ENCODE measurements around the gene TRIM5. TPM values are rescaled to one million over a fixed set of nuclear protein-coding genes. Genes with fewer than 3 reads are reported as not detected.

Gene TRIM5
- total RNA-seq, 5 donors from 2014 or later (not counting 1 experiment from before 2014, with no cell fraction given), result 17.6 to 38.2 (median 31.6) TPM

DNA sequence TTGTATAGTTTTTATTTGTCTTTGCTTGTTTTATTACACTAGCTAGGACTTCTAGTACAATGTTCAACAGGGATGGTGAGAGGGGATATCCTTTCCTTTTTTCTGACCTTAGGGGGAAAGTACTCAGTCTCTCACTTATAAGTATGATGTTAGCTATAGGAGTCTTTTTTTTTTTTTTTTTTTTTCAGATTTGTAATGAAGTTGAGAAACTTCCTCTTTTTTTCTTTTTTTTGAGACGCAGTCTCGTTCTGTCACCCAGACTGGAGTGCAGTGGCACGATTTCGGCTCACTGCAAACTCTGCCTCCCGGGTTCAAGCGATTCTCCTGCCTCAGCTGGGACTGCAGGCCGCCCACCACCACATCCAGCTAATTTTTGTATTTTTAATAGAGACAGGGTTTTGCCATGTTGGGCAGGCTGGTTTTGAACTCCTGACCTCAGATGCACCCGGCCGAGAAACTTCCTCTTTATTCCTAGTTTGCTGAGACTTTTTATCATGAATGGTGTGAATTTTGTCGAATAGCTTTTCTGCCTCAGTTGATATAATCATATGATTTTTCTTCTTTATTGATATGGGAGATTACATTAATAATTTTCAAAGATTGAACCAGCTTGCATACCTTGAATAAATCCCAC, 15.7 kb upstream of the TRIM5 start:
- Histone ChIP-seq H3K27ac (ENCODE audit: low read length) (no peak overlapping the region), H3K36me3 (ENCODE audit: control insufficient read depth in 2 of 2, extremely low read depth in 1 of 2, insufficient read depth in 1 of 2, low read length in 1 of 2) (peaks cover 13 to 73% of the 10 kb centered on the region in 2 donors), H3K4me1 (ENCODE audit: control insufficient read depth in 1 of 2, extremely low read depth in 1 of 2, insufficient read depth in 2 of 2, low read length in 2 of 2) (no peaks in the 10 kb centered on the region), H3K4me3 (ENCODE audit: control insufficient read depth in 1 of 2, extremely low read depth in 1 of 2, low read length in 1 of 2) (no peak overlapping the region), H3K9me3 (no peaks in the 10 kb centered on the region), H3K27me3 (replicated peaks in 1 of 2; ENCODE audit: control insufficient read depth in 2 of 2, extremely low read depth in 1 of 2, insufficient read depth in 2 of 2, low read length in 1 of 2) (no peaks in the 10 kb centered on the region)
- ATAC-seq (replicated peaks in 1 of 4) (no peak), DNase-seq (no peak)
- H3K9me3 Mint-ChIP-seq, result no peaks in the 10 kb centered on the region
- H3K4me3 Mint-ChIP-seq, result peak overlapping the region in 1 of 3 donors; percentile 6
- CTCF ChIA-PET, result interaction anchor here (0.6 to 4.5 kb wide), 6 partner anchors 11 to 1892 kb away, joined by 3 to 21 read pairs (median 3); partner anchors contain the start of genes TRIM22 (in 1 of the 2) and TRIM5 (in 1 of the 2)
- peaks cover 79% of the 10 kb centered on the region for H3K36me3 Mint-ChIP-seq
- H3K4me1 Mint-ChIP-seq, result peaks cover 71 to 80% (median 77%) of the 10 kb centered on the region in 3 donors
- no peaks in the 10 kb centered on the region for H3K27me3 Mint-ChIP-seq
- no CpG with 5 or more reads among the region's 10 CpGs for WGBS (ENCODE audit: insufficient coverage)
- POLR2A ChIA-PET, result interaction anchor here (0.6 to 1.2 kb wide), 3 partner anchors 11 to 677 kb away, joined by 3 to 8 read pairs (median 3); partner anchors contain the start of gene TRIM22 (in 1 of the 2)
- H3K27ac Mint-ChIP-seq, result peak overlapping the region; percentile 37 to 39

DNA sequence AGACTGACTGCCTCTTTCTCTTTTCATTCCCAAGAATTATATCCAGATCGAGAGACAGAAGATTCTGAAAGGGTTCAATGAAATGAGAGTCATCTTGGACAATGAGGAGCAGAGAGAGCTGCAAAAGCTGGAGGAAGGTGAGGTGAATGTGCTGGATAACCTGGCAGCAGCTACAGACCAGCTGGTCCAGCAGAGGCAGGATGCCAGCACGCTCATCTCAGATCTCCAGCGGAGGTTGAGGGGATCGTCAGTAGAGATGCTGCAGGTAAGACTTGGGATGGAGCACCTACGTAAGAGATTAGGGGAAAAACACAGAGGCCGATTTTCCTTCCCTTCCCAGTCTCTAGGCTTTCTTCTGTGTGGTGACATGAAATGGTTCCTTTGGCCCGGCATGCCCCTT, 13.4 kb upstream of the TRIM5 start:
- H3K4me3 Mint-ChIP-seq, result no peak overlapping the region
- Histone ChIP-seq H3K9me3 (no peaks in the 10 kb centered on the region), H3K27me3 (replicated peaks in 1 of 2; ENCODE audit: control insufficient read depth in 2 of 2, extremely low read depth in 1 of 2, insufficient read depth in 2 of 2, low read length in 1 of 2) (no peaks in the 10 kb centered on the region), H3K4me1 (ENCODE audit: control insufficient read depth in 1 of 2, extremely low read depth in 1 of 2, insufficient read depth in 2 of 2, low read length in 2 of 2) (peaks cover 6% of the 10 kb centered on the region in 2 experiments), H3K27ac (ENCODE audit: low read length) (no peak overlapping the region), H3K4me3 (ENCODE audit: control insufficient read depth in 1 of 2, extremely low read depth in 1 of 2, low read length in 1 of 2) (no peak overlapping the region), H3K36me3 (ENCODE audit: control insufficient read depth in 2 of 2, extremely low read depth in 1 of 2, insufficient read depth in 1 of 2, low read length in 1 of 2) (peaks cover 16 to 65% of the 10 kb centered on the region in 2 donors)
- no peak for DNase-seq
- peaks cover 74 to 83% (median 83%) of the 10 kb centered on the region in 3 donors for H3K4me1 Mint-ChIP-seq
- H3K27ac Mint-ChIP-seq, result peak overlapping the region; percentile 71 to 77
- WGBS (ENCODE audit: insufficient coverage), result 96% methylated on average over 4 of the region's 7 CpGs
- H3K36me3 Mint-ChIP-seq, result peaks cover 75% of the 10 kb centered on the region
- no peaks in the 10 kb centered on the region for H3K9me3 Mint-ChIP-seq
- no peaks in the 10 kb centered on the region for H3K27me3 Mint-ChIP-seq
- ChIA-PET CTCF (interaction anchor here in 1 of 2 donors (4.5 kb wide), 1 partner anchor 8 kb away, joined by 21 read pairs; the partner anchor contains the start of gene TRIM22), POLR2A (no interaction called here)
- ATAC-seq (replicated peaks in 1 of 4), result no peak

DNA sequence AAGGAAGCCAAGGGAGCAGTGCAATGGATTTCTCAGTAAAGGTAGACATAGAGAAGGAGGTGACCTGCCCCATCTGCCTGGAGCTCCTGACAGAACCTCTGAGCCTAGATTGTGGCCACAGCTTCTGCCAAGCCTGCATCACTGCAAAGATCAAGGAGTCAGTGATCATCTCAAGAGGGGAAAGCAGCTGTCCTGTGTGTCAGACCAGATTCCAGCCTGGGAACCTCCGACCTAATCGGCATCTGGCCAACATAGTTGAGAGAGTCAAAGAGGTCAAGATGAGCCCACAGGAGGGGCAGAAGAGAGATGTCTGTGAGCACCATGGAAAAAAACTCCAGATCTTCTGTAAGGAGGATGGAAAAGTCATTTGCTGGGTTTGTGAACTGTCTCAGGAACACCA, 11.3 kb upstream of the TRIM5 start:
- H3K9me3 Mint-ChIP-seq, result no peaks in the 10 kb centered on the region
- H3K4me3 ChIP-seq (ENCODE audit: control insufficient read depth in 1 of 2, extremely low read depth in 1 of 2, low read length in 1 of 2), result no peak overlapping the region
- H3K36me3 ChIP-seq (ENCODE audit: control insufficient read depth in 2 of 2, extremely low read depth in 1 of 2, insufficient read depth in 1 of 2, low read length in 1 of 2), result peaks cover 16 to 57% of the 10 kb centered on the region in 2 donors
- peaks cover 15 to 16% of the 10 kb centered on the region in 2 experiments for H3K4me1 ChIP-seq (ENCODE audit: control insufficient read depth in 1 of 2, extremely low read depth in 1 of 2, insufficient read depth in 2 of 2, low read length in 2 of 2)
- POLR2A ChIA-PET, result no interaction called here
- 100% methylated on average over 2 of the region's 2 CpGs for WGBS (ENCODE audit: insufficient coverage)
- H3K27ac ChIP-seq (ENCODE audit: low read length), result no peak overlapping the region
- peaks cover 79 to 85% (median 82%) of the 10 kb centered on the region in 3 donors for H3K4me1 Mint-ChIP-seq
- ATAC-seq (replicated peaks in 1 of 4) (no peak), DNase-seq (no peak)
- CTCF ChIA-PET, result no interaction called here
- H3K9me3 ChIP-seq, result no peaks in the 10 kb centered on the region
- H3K27me3 Mint-ChIP-seq, result no peaks in the 10 kb centered on the region
- H3K27ac Mint-ChIP-seq, result peak overlapping the region; percentile 77 to 78
- H3K27me3 ChIP-seq (replicated peaks in 1 of 2; ENCODE audit: control insufficient read depth in 2 of 2, extremely low read depth in 1 of 2, insufficient read depth in 2 of 2, low read length in 1 of 2), result no peaks in the 10 kb centered on the region
- H3K4me3 Mint-ChIP-seq, result no peak overlapping the region
- peaks cover 68% of the 10 kb centered on the region for H3K36me3 Mint-ChIP-seq

DNA sequence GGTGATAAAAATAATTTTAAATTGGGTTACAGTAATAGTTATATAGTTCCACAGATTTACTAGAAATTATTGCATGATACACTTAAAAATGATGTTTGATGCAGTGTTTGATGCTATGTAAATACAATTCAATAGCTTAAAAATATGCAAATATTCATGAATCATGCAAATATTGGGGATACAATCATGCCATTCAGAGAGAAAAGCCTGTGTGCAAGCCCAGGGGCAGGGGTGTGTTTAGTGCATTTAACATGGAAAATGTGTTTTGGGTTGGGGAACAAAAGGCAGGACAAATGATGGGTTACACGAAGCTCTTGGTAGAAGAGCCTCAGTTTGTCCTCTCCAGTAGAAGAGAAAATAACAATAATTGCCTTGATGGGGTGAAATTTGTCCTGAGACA, 10.7 kb upstream of the TRIM5 start:
- ATAC-seq (replicated peaks in 1 of 4), result no peak
- Mint-ChIP-seq H3K9me3 (no peaks in the 10 kb centered on the region), H3K27me3 (no peaks in the 10 kb centered on the region), H3K4me3 (no peak overlapping the region), H3K4me1 (peaks cover 73 to 85% (median 76%) of the 10 kb centered on the region in 3 donors), H3K36me3 (peaks cover 66% of the 10 kb centered on the region), H3K27ac (peak overlapping the region; percentile 68 to 78)
- 71% methylated on average over 1 of the region's 1 CpG for WGBS (ENCODE audit: insufficient coverage)
- Histone ChIP-seq H3K4me3 (ENCODE audit: control insufficient read depth in 1 of 2, extremely low read depth in 1 of 2, low read length in 1 of 2) (no peak overlapping the region), H3K4me1 (ENCODE audit: control insufficient read depth in 1 of 2, extremely low read depth in 1 of 2, insufficient read depth in 2 of 2, low read length in 2 of 2) (peaks cover 15 to 16% of the 10 kb centered on the region in 2 experiments), H3K36me3 (ENCODE audit: control insufficient read depth in 2 of 2, extremely low read depth in 1 of 2, insufficient read depth in 1 of 2, low read length in 1 of 2) (peaks cover 16 to 54% of the 10 kb centered on the region in 2 donors), H3K27ac (ENCODE audit: low read length) (no peak overlapping the region), H3K9me3 (no peaks in the 10 kb centered on the region), H3K27me3 (replicated peaks in 1 of 2; ENCODE audit: control insufficient read depth in 2 of 2, extremely low read depth in 1 of 2, insufficient read depth in 2 of 2, low read length in 1 of 2) (no peaks in the 10 kb centered on the region)
- ChIA-PET POLR2A (no interaction called here), CTCF (interaction anchor here (0.7 to 2.6 kb wide), 2 partner anchors 11 to 54 kb away, joined by 4 to 8 read pairs; partner anchors contain the start of gene TRIM5 (in 1 of the 2))
- no peak for DNase-seq

GRCh38 chr11:5694642-5695041, 9.8 kb upstream of the TRIM5 start:
- Histone ChIP-seq H3K27ac (ENCODE audit: low read length) (no peak overlapping the region), H3K4me1 (ENCODE audit: control insufficient read depth in 1 of 2, extremely low read depth in 1 of 2, insufficient read depth in 2 of 2, low read length in 2 of 2) (peaks cover 15 to 16% of the 10 kb centered on the region in 2 experiments), H3K27me3 (replicated peaks in 1 of 2; ENCODE audit: control insufficient read depth in 2 of 2, extremely low read depth in 1 of 2, insufficient read depth in 2 of 2, low read length in 1 of 2) (no peaks in the 10 kb centered on the region), H3K9me3 (no peaks in the 10 kb centered on the region), H3K4me3 (ENCODE audit: control insufficient read depth in 1 of 2, extremely low read depth in 1 of 2, low read length in 1 of 2) (no peak overlapping the region), H3K36me3 (ENCODE audit: control insufficient read depth in 2 of 2, extremely low read depth in 1 of 2, insufficient read depth in 1 of 2, low read length in 1 of 2) (peaks cover 16 to 48% of the 10 kb centered on the region in 2 donors)
- H3K27ac Mint-ChIP-seq, result peak overlapping the region; percentile 78 to 81
- H3K36me3 Mint-ChIP-seq, result peaks cover 59% of the 10 kb centered on the region
- peak overlapping the region; percentile 38 to 58 (median 50) for H3K4me3 Mint-ChIP-seq
- no CpG with 5 or more reads among the region's 1 CpG for WGBS (ENCODE audit: insufficient coverage)
- DNase-seq (no peak), ATAC-seq (replicated peaks in 1 of 4) (no peak)
- peaks cover 64 to 81% (median 67%) of the 10 kb centered on the region in 3 donors for H3K4me1 Mint-ChIP-seq
- no peaks in the 10 kb centered on the region for H3K27me3 Mint-ChIP-seq
- ChIA-PET POLR2A (no interaction called here), CTCF (interaction anchor here (0.5 to 2.6 kb wide), 2 partner anchors 10 to 16 kb away, joined by 3 to 8 read pairs; partner anchors contain the start of gene TRIM5 (in 1 of the 2))
- H3K9me3 Mint-ChIP-seq, result no peaks in the 10 kb centered on the region

GRCh38 chr11:5691964-5692361, 7.1 kb upstream of the TRIM5 start:
- no CpG with 5 or more reads among the region's 3 CpGs for WGBS (ENCODE audit: insufficient coverage)
- Mint-ChIP-seq H3K36me3 (peaks cover 39% of the 10 kb centered on the region), H3K4me1 (peaks cover 64 to 76% (median 68%) of the 10 kb centered on the region in 3 donors), H3K4me3 (peak overlapping the region; percentile 89 to 95 (median 94)), H3K27me3 (no peaks in the 10 kb centered on the region), H3K9me3 (no peaks in the 10 kb centered on the region), H3K27ac (peak overlapping the region; percentile 97 to 98)
- H3K27me3 ChIP-seq (replicated peaks in 1 of 2; ENCODE audit: control insufficient read depth in 2 of 2, extremely low read depth in 1 of 2, insufficient read depth in 2 of 2, low read length in 1 of 2), result no peaks in the 10 kb centered on the region
- ChIA-PET POLR2A (no interaction called here), CTCF (no interaction called here)
- no peaks in the 10 kb centered on the region for H3K9me3 ChIP-seq
- DNase-seq (peak in 1 of 35 experiments; percentile 29), ATAC-seq (replicated peaks in 1 of 4) (peak; percentile 12 to 41 (median 24))
- peak overlapping the region; percentile 88 for H3K27ac ChIP-seq (ENCODE audit: low read length)
- peaks cover 10 to 26% of the 10 kb centered on the region in 2 donors for H3K36me3 ChIP-seq (ENCODE audit: control insufficient read depth in 2 of 2, extremely low read depth in 1 of 2, insufficient read depth in 1 of 2, low read length in 1 of 2)
- peaks cover 22 to 23% of the 10 kb centered on the region in 2 experiments for H3K4me1 ChIP-seq (ENCODE audit: control insufficient read depth in 1 of 2, extremely low read depth in 1 of 2, insufficient read depth in 2 of 2, low read length in 2 of 2)
- peak overlapping the region; percentile 66 to 77 for H3K4me3 ChIP-seq (ENCODE audit: control insufficient read depth in 1 of 2, extremely low read depth in 1 of 2, low read length in 1 of 2)
